Measurements from ENCODE around the gene TRIOBP. TPM values are rescaled to one million over a fixed set of nuclear protein-coding genes. Genes with fewer than 3 reads are reported as not detected.

Gene TRIOBP
- total RNA-seq, 1 donor from 2014 or later = 40.6 TPM

GRCh38 chr22:37704645-37705044 is 7.8 kb downstream of the TRIOBP start:
- H3K27ac ChIP-seq (ENCODE audit: low read depth, low read length) = no peak overlapping the region
- no peaks in the 10 kb centered on the region for H3K9me3 ChIP-seq (ENCODE audit: insufficient read depth, low read depth, low read length)
- Mint-ChIP-seq H3K4me3 (ENCODE audit: unreplicated experiment) (no peak overlapping the region), H3K27me3 (ENCODE audit: low read depth, unreplicated experiment) (no peaks in the 10 kb centered on the region), H3K36me3 (ENCODE audit: low read depth, unreplicated experiment) (peaks cover 24% of the 10 kb centered on the region), H3K27ac (ENCODE audit: unreplicated experiment) (no peak overlapping the region), H3K4me1 (ENCODE audit: low read depth, unreplicated experiment) (no peaks in the 10 kb centered on the region), H3K9me3 (ENCODE audit: unreplicated experiment) (no peaks in the 10 kb centered on the region)
- H2AFZ ChIP-seq (ENCODE audit: low read depth, low read length) = no peak overlapping the region
- no peaks in the 10 kb centered on the region for H3K79me2 ChIP-seq (ENCODE audit: insufficient read depth, low read length)
- H3K4me3 ChIP-seq (ENCODE audit: insufficient read depth, low read depth, low read length) = no peak overlapping the region
- DNase-seq (ENCODE audit: low read depth) (no peak), FAIRE-seq (no peak)
- H3K9ac ChIP-seq (ENCODE audit: low read length) = no peak overlapping the region
- H3K4me1 ChIP-seq (ENCODE audit: insufficient read depth, low read length) = no peaks in the 10 kb centered on the region
- no peak overlapping the region for H3K4me2 ChIP-seq (ENCODE audit: low read length)
- no peaks in the 10 kb centered on the region for H3K27me3 ChIP-seq (ENCODE audit: insufficient read depth, low read length)
- H3K36me3 ChIP-seq (ENCODE audit: insufficient read depth, low read length) = no peaks in the 10 kb centered on the region
- no peak for TF ChIP-seq CTCF (IDR thresholded peaks at IDR 0.05; ENCODE audit: insufficient read depth, low read depth, low read length)
- no peak for TF ChIP-seq EZH2 (IDR thresholded peaks at IDR 0.05; ENCODE audit: insufficient read depth, low read length)
- no peaks in the 10 kb centered on the region for H4K20me1 ChIP-seq (ENCODE audit: insufficient read depth, low read length)

- DNase-seq (ENCODE audit: low read depth) (no peak), FAIRE-seq (no peak)
- Mint-ChIP-seq H3K4me1 (ENCODE audit: low read depth, unreplicated experiment) (no peaks in the 10 kb centered on the region), H3K4me3 (ENCODE audit: unreplicated experiment) (no peak overlapping the region), H3K36me3 (ENCODE audit: low read depth, unreplicated experiment) (peaks cover 24% of the 10 kb centered on the region), H3K9me3 (ENCODE audit: unreplicated experiment) (no peaks in the 10 kb centered on the region), H3K27ac (ENCODE audit: unreplicated experiment) (no peak overlapping the region), H3K27me3 (ENCODE audit: low read depth, unreplicated experiment) (no peaks in the 10 kb centered on the region)
- H3K27ac ChIP-seq (ENCODE audit: low read depth, low read length) = no peak overlapping the region
- H3K4me2 ChIP-seq (ENCODE audit: low read length) = no peak overlapping the region
- no peak overlapping the region for H3K4me3 ChIP-seq (ENCODE audit: insufficient read depth, low read depth, low read length)
- no peak overlapping the region for H2AFZ ChIP-seq (ENCODE audit: low read depth, low read length)
- H4K20me1 ChIP-seq (ENCODE audit: insufficient read depth, low read length) = no peaks in the 10 kb centered on the region
- H3K9ac ChIP-seq (ENCODE audit: low read length) = no peak overlapping the region
- H3K27me3 ChIP-seq (ENCODE audit: insufficient read depth, low read length) = no peaks in the 10 kb centered on the region
- no peaks in the 10 kb centered on the region for H3K79me2 ChIP-seq (ENCODE audit: insufficient read depth, low read length)
- H3K36me3 ChIP-seq (ENCODE audit: insufficient read depth, low read length) = no peaks in the 10 kb centered on the region
- TF ChIP-seq CTCF (IDR thresholded peaks at IDR 0.05; ENCODE audit: insufficient read depth, low read depth, low read length) (no peak), EZH2 (IDR thresholded peaks at IDR 0.05; ENCODE audit: insufficient read depth, low read length) (no peak)
- no peaks in the 10 kb centered on the region for H3K4me1 ChIP-seq (ENCODE audit: insufficient read depth, low read length)
- no peaks in the 10 kb centered on the region for H3K9me3 ChIP-seq (ENCODE audit: insufficient read depth, low read depth, low read length)
Measured at GRCh38 chr22:37705205-37705604, 8.4 kb downstream of the TRIOBP start.

DNA sequence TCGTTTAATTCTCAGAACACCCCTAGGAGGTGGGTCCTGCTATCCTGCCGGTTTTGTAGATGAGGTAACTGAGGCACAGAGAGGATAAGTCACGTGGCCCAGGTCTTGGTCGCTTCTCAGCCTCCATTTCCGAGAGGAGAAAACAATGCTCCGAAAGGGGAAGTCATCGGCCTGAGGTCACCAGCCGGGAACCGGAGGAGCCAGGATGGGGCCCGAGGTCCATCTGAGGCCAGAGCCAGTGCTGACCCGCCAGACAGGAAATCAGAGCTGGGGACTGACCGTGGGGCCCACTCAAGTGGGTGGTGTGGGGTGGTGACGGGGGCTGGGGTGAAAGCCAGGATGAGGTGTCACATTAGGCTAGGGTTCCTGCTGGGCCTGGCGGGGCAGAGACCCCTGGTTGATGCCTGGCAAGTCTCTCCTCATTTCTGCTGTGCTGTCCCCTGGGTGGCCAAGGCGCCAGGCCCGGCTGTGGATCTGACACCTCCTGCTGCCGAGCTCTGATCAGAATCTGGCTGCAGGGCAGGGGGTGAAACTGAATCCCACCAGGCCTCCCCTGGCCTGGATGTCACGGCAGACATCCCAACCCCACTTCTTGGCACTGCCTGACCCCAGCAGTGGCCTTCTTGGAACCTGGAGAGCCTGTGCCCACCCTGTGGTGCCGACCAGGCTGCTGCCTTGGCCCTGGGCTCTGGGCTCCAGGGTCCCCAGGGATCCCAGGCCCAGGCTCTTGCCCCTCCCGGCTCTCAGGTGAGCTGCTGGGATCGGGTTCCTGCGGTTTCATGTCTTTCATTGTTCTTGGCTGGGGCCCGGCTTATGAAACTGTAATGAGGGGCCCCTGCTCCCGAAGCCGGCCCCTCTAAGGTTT is 12.0 kb downstream of the TRIOBP start:
- H3K27ac ChIP-seq (ENCODE audit: low read depth, low read length) = no peak overlapping the region
- no peak overlapping the region for H2AFZ ChIP-seq (ENCODE audit: low read depth, low read length)
- Mint-ChIP-seq H3K4me3 (ENCODE audit: unreplicated experiment) (no peak overlapping the region), H3K9me3 (ENCODE audit: unreplicated experiment) (no peaks in the 10 kb centered on the region), H3K27ac (ENCODE audit: unreplicated experiment) (no peak overlapping the region), H3K4me1 (ENCODE audit: low read depth, unreplicated experiment) (no peaks in the 10 kb centered on the region), H3K27me3 (ENCODE audit: low read depth, unreplicated experiment) (no peaks in the 10 kb centered on the region), H3K36me3 (ENCODE audit: low read depth, unreplicated experiment) (peaks cover 19% of the 10 kb centered on the region)
- no peaks in the 10 kb centered on the region for H4K20me1 ChIP-seq (ENCODE audit: insufficient read depth, low read length)
- H3K79me2 ChIP-seq (ENCODE audit: insufficient read depth, low read length) = no peaks in the 10 kb centered on the region
- no peak for TF ChIP-seq CTCF (IDR thresholded peaks at IDR 0.05; ENCODE audit: insufficient read depth, low read depth, low read length)
- no peak for TF ChIP-seq EZH2 (IDR thresholded peaks at IDR 0.05; ENCODE audit: insufficient read depth, low read length)
- no peaks in the 10 kb centered on the region for H3K4me1 ChIP-seq (ENCODE audit: insufficient read depth, low read length)
- H3K4me2 ChIP-seq (ENCODE audit: low read length) = no peak overlapping the region
- no peak overlapping the region for H3K4me3 ChIP-seq (ENCODE audit: insufficient read depth, low read depth, low read length)
- no peak overlapping the region for H3K9ac ChIP-seq (ENCODE audit: low read length)
- H3K9me3 ChIP-seq (ENCODE audit: insufficient read depth, low read depth, low read length) = no peaks in the 10 kb centered on the region
- H3K36me3 ChIP-seq (ENCODE audit: insufficient read depth, low read length) = no peaks in the 10 kb centered on the region
- FAIRE-seq (no peak), DNase-seq (ENCODE audit: low read depth) (no peak)
- no peaks in the 10 kb centered on the region for H3K27me3 ChIP-seq (ENCODE audit: insufficient read depth, low read length)

Measured in astrocyte (in vitro differentiated cells and primary cell).